Measurements from ENCODE around the gene KLHL13. TPM values are rescaled to one million over a fixed set of nuclear protein-coding genes. Genes with fewer than 3 reads are reported as not detected.
"Not testable (repeated sequence)": the region's sequence is repeated elsewhere in the genome, so short reads cannot be mapped to it uniquely, and the experiment has no call there.

The KLHL13 gene
- 1 to 10 TPM; 5.4 to 6.8 TPM for total RNA-seq
- long read RNA-seq, partial matches to known transcripts = 0 of 5 reads
- long read RNA-seq, other reads (novel, unspliced or antisense) = 1 of 5 reads

DNA sequence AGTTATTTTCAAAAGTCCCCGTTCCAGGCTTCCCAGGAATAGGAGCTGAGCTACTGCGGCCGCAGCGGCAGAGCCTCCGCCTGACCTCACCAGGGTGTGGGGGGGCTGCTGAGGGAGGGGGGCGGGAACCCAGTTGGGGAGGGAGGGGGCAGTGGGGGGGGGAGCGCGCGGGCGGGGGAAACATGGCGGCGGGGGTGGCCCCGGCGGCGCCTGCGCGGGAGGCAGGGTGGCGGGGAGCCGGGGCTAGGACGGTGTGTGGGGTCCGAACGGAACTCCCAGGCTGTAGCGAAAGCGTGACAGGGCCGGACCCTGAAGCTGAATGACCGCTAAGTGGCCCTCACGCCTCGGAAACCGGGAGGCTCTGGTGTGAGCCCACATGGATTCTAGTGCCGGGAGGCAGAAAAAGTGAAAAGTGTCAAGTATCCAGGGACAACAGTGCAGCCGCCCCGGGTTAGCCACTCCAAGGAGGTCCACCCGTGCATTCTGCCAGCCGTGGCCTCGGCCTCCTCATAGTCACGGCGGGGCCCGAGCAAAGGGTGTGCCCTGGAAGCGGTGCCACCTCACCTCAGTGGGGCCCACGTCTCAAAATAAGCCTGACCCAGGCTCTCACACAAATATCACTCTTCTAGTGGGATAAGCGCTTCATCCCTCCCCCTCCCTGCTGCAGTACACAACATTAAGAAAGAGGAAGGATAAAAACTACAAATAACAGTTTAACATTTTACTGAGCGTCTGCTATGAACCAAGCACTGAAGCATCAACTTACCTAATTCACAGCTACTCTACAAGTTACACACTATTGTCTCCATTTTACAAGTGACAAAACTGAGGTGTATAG, at the start of gene KLHL13:
Gene KLHL13, minus strand, starts transcription at position 98 of the 838 bp plus-strand sequence. CDS start 88,337 bp downstream, outside the sequence.
- ATAC-seq = peak; percentile 87 to 93
- DNase-seq = peak; percentile 44
- intact Hi-C loops (cut with DNase I) = no loop called here

GRCh38 chrX:118164138-118164537, 47.5 kb upstream of the KLHL13 start:
- DNase-seq = no peak
- ATAC-seq = no peak
- intact Hi-C loops (cut with DNase I) = no loop called here

- no peak for ATAC-seq
- no peak for DNase-seq
- intact Hi-C loops (cut with DNase I) = no loop called here
Observed at GRCh38 chrX:118156953-118157608, 40.5 kb upstream of the KLHL13 start.

DNA sequence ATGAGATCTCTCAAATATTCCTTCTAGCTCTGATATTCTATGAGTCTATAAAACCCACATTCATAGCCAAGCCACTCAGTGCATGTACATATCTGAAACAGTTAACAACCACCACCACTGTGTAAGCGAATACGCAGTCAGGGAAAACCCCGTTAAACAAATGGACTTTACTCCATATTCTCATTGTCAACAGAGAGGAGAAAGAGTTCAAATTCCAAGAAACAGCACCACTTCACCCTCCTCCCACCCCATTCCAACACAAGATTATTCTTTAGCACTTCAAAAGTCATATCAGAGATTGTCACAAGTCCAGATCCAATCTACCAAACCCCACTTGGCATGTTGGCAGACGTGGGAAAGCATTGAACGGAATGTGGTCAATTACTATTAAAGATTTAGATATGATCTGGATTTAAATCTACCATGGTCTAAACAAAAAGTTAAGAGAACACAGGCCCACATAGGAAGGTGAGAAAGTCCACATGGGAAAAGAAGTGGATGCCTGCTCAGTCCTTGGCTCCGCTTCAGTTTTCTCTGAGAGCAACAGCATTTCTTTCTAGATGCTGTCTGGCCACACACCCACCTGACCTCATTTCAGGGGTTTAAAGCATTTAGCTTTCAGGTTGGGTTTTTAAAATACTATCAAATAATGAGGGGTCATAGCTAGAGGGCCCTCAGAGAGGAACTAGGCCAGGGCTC, 39.8 kb upstream of the KLHL13 start:
- ATAC-seq (no peak), DNase-seq (no peak)
- intact Hi-C loops (cut with DNase I) = no loop called here

DNA sequence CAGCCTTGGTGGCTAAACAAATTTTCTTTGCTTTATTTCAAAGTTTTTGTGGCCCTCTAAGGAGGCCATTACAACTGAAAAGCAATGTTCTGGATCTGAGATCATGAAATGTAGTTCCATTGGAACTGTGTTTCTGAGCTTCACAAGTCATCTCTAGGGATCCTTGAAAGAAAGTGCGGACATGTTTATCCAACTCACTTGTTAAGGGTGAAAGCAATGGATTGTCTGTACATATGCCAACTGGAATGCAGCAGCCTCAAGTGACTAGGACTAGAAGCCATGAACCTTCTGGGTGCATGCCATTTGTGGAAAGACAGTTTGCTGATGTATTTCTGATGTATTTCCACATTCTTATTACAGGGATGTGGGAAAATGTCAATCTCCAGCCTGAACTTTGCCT, 36.7 kb upstream of the KLHL13 start:
- intact Hi-C loops (cut with DNase I) = no loop called here
- ATAC-seq (no peak), DNase-seq (no peak)

DNA sequence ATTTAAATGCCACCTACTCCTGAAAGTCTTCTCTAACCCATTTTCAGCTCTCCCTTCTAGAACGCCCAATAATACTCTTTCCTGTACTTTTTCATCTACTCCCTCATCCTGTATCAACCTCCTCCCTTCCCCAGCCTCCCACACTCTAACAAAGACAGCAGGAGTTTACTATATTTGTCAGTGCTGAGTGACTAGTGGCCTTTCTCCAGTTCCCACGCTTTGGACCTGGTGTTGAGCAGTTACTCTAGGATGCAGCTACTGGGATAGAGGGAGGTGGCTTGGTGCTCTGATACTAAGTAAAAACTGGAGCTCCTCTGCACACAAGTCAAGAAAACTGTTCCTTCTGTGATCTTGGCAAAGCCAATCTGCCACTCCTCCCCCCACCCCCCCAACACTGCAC, 36.1 kb upstream of the KLHL13 start:
- no peak for ATAC-seq
- intact Hi-C loops (cut with DNase I) = no loop called here

GRCh38 chrX:118148737-118149136, 32.1 kb upstream of the KLHL13 start:
- ATAC-seq = no peak
- intact Hi-C loops (cut with DNase I) = no loop called here
- no peak for DNase-seq

More for the DNA sequence above, 36.1 kb upstream of the KLHL13 start:
- no peak for DNase-seq

- ATAC-seq; intact Hi-C loops (cut with DNase I); DNase-seq: not testable (repeated sequence)
Observed at GRCh38 chrX:118147771-118148170, 31.2 kb upstream of the KLHL13 start.

GRCh38 chrX:118143578-118143977, 27.0 kb upstream of the KLHL13 start:
- intact Hi-C loops (cut with DNase I) = no loop called here
- ATAC-seq (no peak), DNase-seq (no peak)

DNA sequence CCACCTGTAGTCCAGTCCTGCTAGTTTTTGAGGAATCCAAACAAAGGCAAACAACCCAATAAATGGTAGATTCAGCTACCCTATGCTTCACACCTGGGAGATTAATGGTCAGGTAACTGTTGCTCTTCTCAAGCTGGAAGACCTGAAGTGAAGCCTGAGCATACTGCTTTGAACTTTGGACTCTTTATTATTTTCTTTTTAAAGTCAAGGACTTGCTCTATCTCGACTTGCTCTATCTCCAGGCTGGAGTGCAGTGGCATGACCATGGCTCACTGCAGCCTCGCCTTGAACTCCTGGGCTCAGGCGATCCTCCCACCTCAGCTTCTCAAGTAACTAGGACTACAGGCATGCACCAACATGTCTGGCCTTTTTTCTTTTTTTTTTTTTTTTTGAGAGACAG, 14.7 kb upstream of the KLHL13 start:
- no peak for DNase-seq
- ATAC-seq = no peak
- intact Hi-C loops (cut with DNase I) = no loop called here

- intact Hi-C loops (cut with DNase I) = no loop called here
- DNase-seq (no peak), ATAC-seq (no peak)
Observed at GRCh38 chrX:118129681-118130080, 13.1 kb upstream of the KLHL13 start.

DNA sequence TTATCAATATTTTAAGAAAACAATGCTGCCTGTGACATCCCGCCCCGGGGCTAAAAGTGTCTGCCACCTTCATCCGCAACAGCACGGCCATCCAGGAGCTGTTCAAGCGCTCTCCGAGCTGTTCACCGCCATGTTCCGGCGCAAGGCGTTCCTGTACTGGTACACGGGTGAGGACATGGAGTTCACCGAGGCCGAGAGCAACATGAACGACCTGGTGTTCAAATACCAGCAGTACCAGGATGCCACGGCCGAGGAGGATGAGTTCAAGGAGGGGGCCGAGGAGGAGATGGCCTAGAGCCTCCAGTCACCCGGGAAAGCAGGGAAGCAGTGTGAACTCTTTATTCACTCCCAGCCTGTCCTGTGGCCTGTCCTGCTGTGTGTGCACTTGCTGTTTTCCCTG, 12.1 kb upstream of the KLHL13 start:
- no peak for ATAC-seq
- no peak for DNase-seq
- intact Hi-C loops (cut with DNase I) = no loop called here

GRCh38 chrX:118126286-118126685, 9.7 kb upstream of the KLHL13 start:
- no peak for ATAC-seq
- intact Hi-C loops (cut with DNase I) = no loop called here
- no peak for DNase-seq

GRCh38 chrX:118124243-118124642, 7.6 kb upstream of the KLHL13 start:
- ATAC-seq; intact Hi-C loops (cut with DNase I); DNase-seq: not testable (repeated sequence)

- DNase-seq = no peak
- no peak for ATAC-seq
- intact Hi-C loops (cut with DNase I) = no loop called here
Observed at GRCh38 chrX:118117741-118118140, 1.1 kb upstream of the KLHL13 start.

- DNase-seq = peak; percentile 36
- intact Hi-C loops (cut with DNase I) = no loop called here
- ATAC-seq = peak; percentile 46 to 71
Observed at GRCh38 chrX:118115953-118116712, 477 bp downstream of the KLHL13 start.

- no peak for DNase-seq
Observed at GRCh38 chrX:118114971-118115370, 1.6 kb downstream of the KLHL13 start.

DNA sequence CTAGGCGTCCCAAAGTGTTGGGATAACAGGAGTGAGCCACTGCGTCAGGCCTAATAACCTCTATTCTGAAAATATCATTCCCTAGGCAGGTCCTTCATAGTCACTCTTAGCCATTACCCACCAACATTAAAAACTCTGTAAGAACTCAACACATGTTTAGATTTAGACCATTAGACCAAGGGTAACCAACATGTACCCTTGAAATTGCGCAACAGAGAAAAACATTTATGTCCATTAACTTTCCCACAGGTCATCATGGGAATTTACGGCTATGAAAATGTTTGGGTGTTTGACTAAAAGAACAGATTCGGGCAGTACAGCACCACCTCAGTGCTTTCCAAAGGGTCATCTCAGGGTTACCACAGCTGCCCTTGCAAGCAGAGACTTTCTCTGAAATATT, 7.5 kb downstream of the KLHL13 start:
- intact Hi-C loops (cut with DNase I) = no loop called here
- DNase-seq (no peak), ATAC-seq (no peak)

More at GRCh38 chrX:118114971-118115370, 1.6 kb downstream of the KLHL13 start:
- intact Hi-C loops (cut with DNase I) = no loop called here
- no peak for ATAC-seq

DNA sequence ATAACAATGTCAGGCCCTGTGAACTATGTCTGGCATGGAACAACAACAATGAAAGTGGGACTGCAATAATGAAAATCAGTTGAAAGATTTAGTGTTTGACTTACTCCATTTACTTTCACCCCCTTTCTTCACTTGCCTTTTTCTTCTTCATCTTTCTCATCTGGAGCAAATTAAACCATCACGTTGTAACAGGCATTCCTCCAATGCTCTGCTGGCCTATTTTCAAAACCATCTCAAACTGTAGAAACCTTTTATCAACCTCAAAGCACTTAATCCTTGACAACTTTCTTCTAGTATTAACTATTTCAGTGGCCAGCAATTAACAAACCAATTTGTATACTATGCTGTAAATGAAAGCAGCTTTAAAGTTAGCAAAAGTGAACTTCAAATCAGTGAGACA, 8.3 kb downstream of the KLHL13 start:
- intact Hi-C loops (cut with DNase I) = no loop called here
- ATAC-seq (no peak), DNase-seq (no peak)
